C4-2B (cell line): ENCODE results near the gene LMF1.

ENCODE experiments used
- CTCF ChIP-seq: fragments of 450-650 bp; conservative IDR thresholded peaks from 2 replicates; pipeline ENCODE4 v1.5.1; 2017; ENCODE audit warnings: mild to moderate bottlenecking
- ZFX ChIP-seq: fragments of 450-650 bp; IDR thresholded peaks from 2 replicates; pipeline ENCODE4 v1.6.1; 2017

GRCh38 chr16:851871-852270, 118.9 kb downstream of the LMF1 start:
- TF ChIP-seq CTCF (no peak), ZFX (no peak)
